Neural cell (in vitro differentiated cells): ENCODE results near the gene SHQ1. TPM values are rescaled to one million over a fixed set of nuclear protein-coding genes. Genes with fewer than 3 reads are reported as not detected.

Experiments used
- H2AFZ ChIP-seq: fragments of 200-600, 300-800 bp; sonication (generic), shearing (Covaris generic); 2 replicates; pipeline ENCODE4 v1.6.0; 2014; ENCODE audit warnings: low read depth, mild to moderate bottlenecking, antibody characterized with exemption, low read length, moderate library complexity
- H3F3A ChIP-seq: fragments of 200-600 bp; shearing (Covaris generic); 2 replicates; pipeline ENCODE4 v1.6.1; 2016; ENCODE audit warnings: mild to moderate bottlenecking, moderate library complexity, mixed read lengths, antibody characterized with exemption, low read length; ENCODE audit not compliant: insufficient read depth, poor library complexity, severe bottlenecking
- H3K27ac ChIP-seq: fragments of 200-600, 300-800 bp; sonication (generic), shearing (Covaris generic); 2 replicates; pipeline ENCODE4 v1.5.1; 2014; ENCODE audit warnings: mild to moderate bottlenecking, low read length, moderate library complexity
- H3K27me3 ChIP-seq: fragments of 300-800, 200-600 bp; sonication (generic), shearing (Covaris generic); 2 replicates; pipeline ENCODE4 v1.6.0; 2014; ENCODE audit warnings: mild to moderate bottlenecking, low read depth, low read length, moderate library complexity; ENCODE audit not compliant: insufficient read depth
- H3K36me3 ChIP-seq: fragments of 300-800, 200-600 bp; sonication (generic), shearing (Covaris generic); 2 replicates; pipeline ENCODE4 v1.5.1; 2014; ENCODE audit warnings: mild to moderate bottlenecking, antibody characterized with exemption, low read length, moderate library complexity; ENCODE audit not compliant: insufficient read depth
- H3K4me2 ChIP-seq: fragments of 300-800, 200-600 bp; sonication (generic), shearing (Covaris generic); 2 replicates; pipeline ENCODE4 v1.6.0; 2014; ENCODE audit warnings: mild to moderate bottlenecking, low read length
- H3K4me3 ChIP-seq: fragments of 300-800, 200-600 bp; sonication (generic), shearing (Covaris generic); 2 replicates; pipeline ENCODE4 v1.5.1; 2014; ENCODE audit warnings: mild to moderate bottlenecking, low read length, moderate library complexity
- H3K79me2 ChIP-seq: fragments of 200-600 bp; shearing (Covaris generic); replicated peaks from 2 replicates; pipeline ENCODE4 v1.6.0; 2014; ENCODE audit warnings: mild to moderate bottlenecking, low read length, moderate library complexity; ENCODE audit not compliant: insufficient read depth
- H3K9ac ChIP-seq: fragments of 300-800, 200-600 bp; sonication (generic), shearing (Covaris generic); 2 replicates; pipeline ENCODE4 v1.6.1; 2016; ENCODE audit warnings: mild to moderate bottlenecking, low read length, mixed read lengths
- H3K9me2 ChIP-seq: fragments of 200-600 bp; shearing (Covaris generic); 2 replicates; pipeline ENCODE4 v1.6.1; 2016; ENCODE audit warnings: mild to moderate bottlenecking, low read length, mixed read lengths; ENCODE audit not compliant: insufficient read depth
- H3K9me3 ChIP-seq: fragments of 200-600, 300-800 bp; sonication (generic), shearing (Covaris generic); 2 replicates; pipeline ENCODE4 v1.6.1; 2016; ENCODE audit warnings: mild to moderate bottlenecking, mixed run types, low read length, moderate library complexity, mixed read lengths
- H4K20me1 ChIP-seq: fragments of 200-600 bp; shearing (Covaris generic); 2 replicates; pipeline ENCODE4 v1.6.1; 2016; ENCODE audit warnings: mild to moderate bottlenecking, mixed run types; ENCODE audit not compliant: insufficient read depth
- EP300 ChIP-seq: fragments of 450-650 bp; conservative IDR thresholded peaks from 2 replicates; pipeline ENCODE4 v1.6.1; 2014; ENCODE audit warnings: antibody characterized with exemption, mild to moderate bottlenecking, moderate library complexity; ENCODE audit not compliant: poor library complexity, severe bottlenecking
- EZH2 ChIP-seq: fragments of 200-600, 300-800 bp; shearing (Covaris generic), sonication (generic); IDR thresholded peaks from 2 replicates; pipeline ENCODE4 v1.6.1; 2014; ENCODE audit warnings: antibody characterized with exemption, low read length, borderline replicate concordance, mild to moderate bottlenecking; ENCODE audit not compliant: insufficient read depth, poor library complexity, severe bottlenecking
- MXI1 ChIP-seq: fragments of 450-650 bp; conservative IDR thresholded peaks from 2 replicates; pipeline ENCODE4 v1.6.1; 2014; ENCODE audit warnings: antibody characterized with exemption, mild to moderate bottlenecking; ENCODE audit not compliant: poor library complexity, severe bottlenecking
- POLR2AphosphoS5 ChIP-seq: IDR thresholded peaks from 2 replicates; pipeline ENCODE4 v1.6.1; 2012
- RAD21 ChIP-seq: fragments of 450-650 bp; conservative IDR thresholded peaks from 2 replicates; pipeline ENCODE4 v1.6.1; 2014; ENCODE audit warnings: antibody characterized with exemption, mild to moderate bottlenecking, moderate library complexity
- SMC3 ChIP-seq: fragments of 450-650 bp; conservative IDR thresholded peaks from 2 replicates; pipeline ENCODE4 v1.6.1; 2014; ENCODE audit warnings: antibody characterized with exemption, mild to moderate bottlenecking, moderate library complexity; ENCODE audit not compliant: poor library complexity
- TAF1 ChIP-seq: IDR thresholded peaks from 2 replicates; pipeline ENCODE4 v1.6.1; 2012; ENCODE audit warnings: low read depth
- polyA plus RNA-seq: library from polyadenylated mRNA; depleted of rRNA; stranded (reverse); fragments of >200 nt; gene quantifications from 2 replicates; pipeline ENCODE4 v1.2.3, GENCODE V29; 2014
- TF ChIP-seq, protein P1 (sequence below): fragments of 450-650 bp; IDR thresholded peaks from 2 replicates; pipeline ENCODE4 v1.5.1; 2014; ENCODE audit warnings: antibody characterized with exemption, mild to moderate bottlenecking, moderate library complexity; ENCODE audit not compliant: poor library complexity, severe bottlenecking
- TF ChIP-seq, protein P2 (sequence below): IDR thresholded peaks from 2 replicates; pipeline ENCODE4 v1.6.1; 2012; ENCODE audit warnings: borderline replicate concordance

Gene SHQ1
- polyA plus RNA-seq, 1 donor from 2014 or later: 14.3 TPM

DNA sequence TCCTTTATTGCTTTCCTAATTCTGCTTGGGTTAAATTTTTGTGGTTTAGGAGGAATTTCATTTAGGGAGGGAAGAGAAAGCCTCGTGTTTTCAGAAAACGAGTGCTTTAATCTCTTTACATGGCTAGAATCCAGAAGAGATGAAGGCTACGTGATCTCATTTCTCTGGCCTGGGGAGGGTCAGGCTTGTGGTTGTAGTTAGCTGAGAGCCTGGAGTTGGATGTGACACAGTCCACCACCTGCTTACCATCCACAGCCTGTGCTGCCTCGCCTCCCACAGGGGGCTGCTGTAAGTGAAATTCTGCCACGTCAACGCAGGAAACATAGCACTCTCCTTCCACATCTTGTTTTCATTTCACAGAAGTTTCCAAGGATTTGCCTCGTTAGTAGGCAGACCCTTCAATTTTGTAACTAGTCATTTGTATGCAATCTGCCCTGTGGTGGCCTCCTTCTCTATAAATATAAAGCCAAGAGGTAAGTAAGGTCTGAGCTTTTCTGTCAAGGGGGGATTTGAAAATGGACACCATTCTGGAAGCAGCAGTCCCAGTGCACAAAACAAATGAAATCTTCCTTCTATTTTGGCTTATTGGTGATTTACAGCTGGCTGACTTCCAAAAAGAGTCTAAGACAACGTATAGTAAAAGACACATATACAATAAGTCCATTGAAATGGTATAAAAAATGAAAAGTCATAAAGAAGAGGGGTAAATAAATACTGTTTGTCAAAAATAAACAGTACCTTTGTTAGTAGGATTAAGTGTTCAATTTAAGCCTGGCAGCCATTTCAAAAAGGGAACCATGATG, 43.0 kb upstream of the SHQ1 start:
- TF ChIP-seq, protein P1, sequence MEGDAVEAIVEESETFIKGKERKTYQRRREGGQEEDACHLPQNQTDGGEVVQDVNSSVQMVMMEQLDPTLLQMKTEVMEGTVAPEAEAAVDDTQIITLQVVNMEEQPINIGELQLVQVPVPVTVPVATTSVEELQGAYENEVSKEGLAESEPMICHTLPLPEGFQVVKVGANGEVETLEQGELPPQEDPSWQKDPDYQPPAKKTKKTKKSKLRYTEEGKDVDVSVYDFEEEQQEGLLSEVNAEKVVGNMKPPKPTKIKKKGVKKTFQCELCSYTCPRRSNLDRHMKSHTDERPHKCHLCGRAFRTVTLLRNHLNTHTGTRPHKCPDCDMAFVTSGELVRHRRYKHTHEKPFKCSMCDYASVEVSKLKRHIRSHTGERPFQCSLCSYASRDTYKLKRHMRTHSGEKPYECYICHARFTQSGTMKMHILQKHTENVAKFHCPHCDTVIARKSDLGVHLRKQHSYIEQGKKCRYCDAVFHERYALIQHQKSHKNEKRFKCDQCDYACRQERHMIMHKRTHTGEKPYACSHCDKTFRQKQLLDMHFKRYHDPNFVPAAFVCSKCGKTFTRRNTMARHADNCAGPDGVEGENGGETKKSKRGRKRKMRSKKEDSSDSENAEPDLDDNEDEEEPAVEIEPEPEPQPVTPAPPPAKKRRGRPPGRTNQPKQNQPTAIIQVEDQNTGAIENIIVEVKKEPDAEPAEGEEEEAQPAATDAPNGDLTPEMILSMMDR: no peak
- TF ChIP-seq EZH2 (no peak), TAF1 (no peak), MXI1 (no peak), POLR2AphosphoS5 (no peak), RAD21 (no peak)
- H3K27me3 ChIP-seq: peaks cover 12% of the 10 kb centered on the region
- no peak overlapping the region for H2AFZ ChIP-seq
- H3K79me2 ChIP-seq: no peaks in the 10 kb centered on the region
- no peaks in the 10 kb centered on the region for H3K9me2 ChIP-seq
- H3K9me3 ChIP-seq: no peaks in the 10 kb centered on the region
- no peaks in the 10 kb centered on the region for H4K20me1 ChIP-seq
- no peaks in the 10 kb centered on the region for H3K36me3 ChIP-seq
- no peak overlapping the region for H3K27ac ChIP-seq
- H3K4me2 ChIP-seq: no peak overlapping the region
- no peak overlapping the region for H3K4me3 ChIP-seq
- H3K9ac ChIP-seq: no peak overlapping the region
- H3F3A ChIP-seq: no peaks in the 10 kb centered on the region

DNA sequence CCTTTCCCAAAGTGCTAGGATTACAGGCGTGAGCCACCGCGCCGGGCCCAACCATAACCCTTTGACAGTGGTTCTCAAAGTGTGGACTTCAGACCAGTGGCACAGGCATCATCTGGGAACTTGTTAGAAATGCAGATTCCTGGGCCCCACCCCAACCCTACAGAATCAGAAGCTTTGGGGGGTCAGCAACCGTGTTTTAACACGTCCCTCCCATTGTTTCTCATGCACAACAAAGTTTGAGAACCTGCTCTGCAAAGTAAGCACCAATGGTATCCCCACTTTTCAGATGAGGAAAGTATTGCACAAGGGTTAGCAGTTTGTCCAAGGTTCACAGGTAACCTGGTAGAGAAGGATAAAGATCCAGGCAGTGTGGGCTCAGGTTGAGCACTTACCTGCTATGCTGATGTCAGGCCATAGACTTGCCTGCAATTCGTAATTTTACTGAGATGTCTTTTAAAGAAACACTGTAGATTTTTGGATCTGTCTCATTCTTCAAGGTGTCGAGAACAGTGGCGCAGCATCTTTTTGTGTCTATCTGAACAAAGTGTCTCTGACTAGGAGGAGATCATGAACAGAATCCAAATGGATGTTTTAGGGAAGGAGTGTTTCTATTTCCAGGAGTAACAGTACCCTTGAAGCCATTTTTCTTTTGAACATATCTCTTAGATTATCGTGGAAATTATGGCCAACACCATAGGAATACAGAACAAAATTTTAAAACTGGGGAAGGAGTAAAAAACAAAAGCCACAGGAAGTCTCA, 42.1 kb upstream of the SHQ1 start:
- Histone ChIP-seq H3K9me2 (no peaks in the 10 kb centered on the region), H3K27ac (no peak overlapping the region), H4K20me1 (no peaks in the 10 kb centered on the region), H2AFZ (no peak overlapping the region), H3K9me3 (no peaks in the 10 kb centered on the region), H3K4me3 (no peak overlapping the region), H3K9ac (no peak overlapping the region), H3F3A (no peaks in the 10 kb centered on the region), H3K27me3 (peaks cover 12% of the 10 kb centered on the region), H3K79me2 (no peaks in the 10 kb centered on the region), H3K4me2 (no peak overlapping the region), H3K36me3 (no peaks in the 10 kb centered on the region)
- TF ChIP-seq SMC3 (no peak), EP300 (no peak), RAD21 (no peak), TAF1 (no peak), EZH2 (no peak), POLR2AphosphoS5 (no peak), MXI1 (no peak)
- TF ChIP-seq, protein P1: no peak
- TF ChIP-seq, protein P2, sequence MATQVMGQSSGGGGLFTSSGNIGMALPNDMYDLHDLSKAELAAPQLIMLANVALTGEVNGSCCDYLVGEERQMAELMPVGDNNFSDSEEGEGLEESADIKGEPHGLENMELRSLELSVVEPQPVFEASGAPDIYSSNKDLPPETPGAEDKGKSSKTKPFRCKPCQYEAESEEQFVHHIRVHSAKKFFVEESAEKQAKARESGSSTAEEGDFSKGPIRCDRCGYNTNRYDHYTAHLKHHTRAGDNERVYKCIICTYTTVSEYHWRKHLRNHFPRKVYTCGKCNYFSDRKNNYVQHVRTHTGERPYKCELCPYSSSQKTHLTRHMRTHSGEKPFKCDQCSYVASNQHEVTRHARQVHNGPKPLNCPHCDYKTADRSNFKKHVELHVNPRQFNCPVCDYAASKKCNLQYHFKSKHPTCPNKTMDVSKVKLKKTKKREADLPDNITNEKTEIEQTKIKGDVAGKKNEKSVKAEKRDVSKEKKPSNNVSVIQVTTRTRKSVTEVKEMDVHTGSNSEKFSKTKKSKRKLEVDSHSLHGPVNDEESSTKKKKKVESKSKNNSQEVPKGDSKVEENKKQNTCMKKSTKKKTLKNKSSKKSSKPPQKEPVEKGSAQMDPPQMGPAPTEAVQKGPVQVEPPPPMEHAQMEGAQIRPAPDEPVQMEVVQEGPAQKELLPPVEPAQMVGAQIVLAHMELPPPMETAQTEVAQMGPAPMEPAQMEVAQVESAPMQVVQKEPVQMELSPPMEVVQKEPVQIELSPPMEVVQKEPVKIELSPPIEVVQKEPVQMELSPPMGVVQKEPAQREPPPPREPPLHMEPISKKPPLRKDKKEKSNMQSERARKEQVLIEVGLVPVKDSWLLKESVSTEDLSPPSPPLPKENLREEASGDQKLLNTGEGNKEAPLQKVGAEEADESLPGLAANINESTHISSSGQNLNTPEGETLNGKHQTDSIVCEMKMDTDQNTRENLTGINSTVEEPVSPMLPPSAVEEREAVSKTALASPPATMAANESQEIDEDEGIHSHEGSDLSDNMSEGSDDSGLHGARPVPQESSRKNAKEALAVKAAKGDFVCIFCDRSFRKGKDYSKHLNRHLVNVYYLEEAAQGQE: no peak
